Measurements from ENCODE around the gene EHBP1L1.

EHBP1L1 gene

DNA sequence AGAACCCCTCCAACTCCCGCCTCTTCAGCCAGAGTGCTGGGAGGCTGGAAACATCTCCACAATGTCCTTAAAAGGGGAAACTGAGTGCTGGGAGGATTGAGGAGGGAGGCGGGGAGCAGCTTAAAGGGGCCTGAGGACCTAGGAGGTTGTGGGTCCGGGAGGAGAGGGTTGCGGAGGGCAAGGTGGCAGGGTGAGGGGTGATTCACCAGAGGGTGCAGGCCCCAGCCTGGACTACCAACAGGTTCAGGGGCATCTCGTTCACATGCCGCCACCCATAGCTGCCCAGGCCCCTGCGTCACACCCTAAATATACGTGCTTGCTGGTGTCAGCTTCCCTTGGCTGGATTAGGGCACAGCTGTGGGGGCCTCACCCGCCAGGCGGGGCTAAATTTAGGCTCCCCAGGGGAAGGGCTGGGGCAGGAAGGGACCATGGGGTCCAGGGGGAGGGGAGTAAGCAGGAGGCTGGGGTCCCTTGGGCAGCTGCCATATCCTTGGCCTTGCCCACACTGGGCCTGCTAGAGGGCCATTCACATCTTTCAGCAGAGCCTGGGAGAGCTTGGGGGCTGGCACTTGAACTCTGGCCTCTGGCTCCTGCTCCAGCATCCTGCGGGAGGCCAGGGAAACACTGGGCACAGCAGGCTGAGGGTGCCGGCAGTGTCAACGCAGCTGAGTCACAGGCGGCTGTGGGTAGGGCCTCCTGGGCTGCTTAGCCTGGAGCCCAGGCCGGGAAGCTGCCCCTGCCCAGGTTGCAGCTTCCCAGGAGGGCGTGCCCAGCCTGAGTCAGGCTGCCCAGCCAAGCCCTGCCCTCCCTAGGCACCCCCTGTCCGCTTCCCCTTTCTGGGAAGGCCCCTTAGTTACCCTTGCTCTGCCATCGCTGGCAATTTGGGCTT is 1.3 kb downstream of the EHBP1L1 start:
- H3K4me3 ChIP-seq (ENCODE audit: low read depth in 1 of 2, low read length in 1 of 2), result peak overlapping the region; percentile 76 to 99
- peak overlapping the region; percentile 95 for H3K27ac ChIP-seq
- H3K27me3 ChIP-seq, result no peaks in the 10 kb centered on the region
- no peaks in the 10 kb centered on the region for H3K9me3 ChIP-seq
- H3K36me3 ChIP-seq, result peaks cover 52% of the 10 kb centered on the region
- H3K4me1 ChIP-seq (ENCODE audit: control insufficient read depth in 1 of 2, insufficient read depth in 1 of 2, low read depth in 1 of 2, low read length in 1 of 2), result peaks cover 60 to 63% of the 10 kb centered on the region in 2 experiments
- TF ChIP-seq, protein P1, sequence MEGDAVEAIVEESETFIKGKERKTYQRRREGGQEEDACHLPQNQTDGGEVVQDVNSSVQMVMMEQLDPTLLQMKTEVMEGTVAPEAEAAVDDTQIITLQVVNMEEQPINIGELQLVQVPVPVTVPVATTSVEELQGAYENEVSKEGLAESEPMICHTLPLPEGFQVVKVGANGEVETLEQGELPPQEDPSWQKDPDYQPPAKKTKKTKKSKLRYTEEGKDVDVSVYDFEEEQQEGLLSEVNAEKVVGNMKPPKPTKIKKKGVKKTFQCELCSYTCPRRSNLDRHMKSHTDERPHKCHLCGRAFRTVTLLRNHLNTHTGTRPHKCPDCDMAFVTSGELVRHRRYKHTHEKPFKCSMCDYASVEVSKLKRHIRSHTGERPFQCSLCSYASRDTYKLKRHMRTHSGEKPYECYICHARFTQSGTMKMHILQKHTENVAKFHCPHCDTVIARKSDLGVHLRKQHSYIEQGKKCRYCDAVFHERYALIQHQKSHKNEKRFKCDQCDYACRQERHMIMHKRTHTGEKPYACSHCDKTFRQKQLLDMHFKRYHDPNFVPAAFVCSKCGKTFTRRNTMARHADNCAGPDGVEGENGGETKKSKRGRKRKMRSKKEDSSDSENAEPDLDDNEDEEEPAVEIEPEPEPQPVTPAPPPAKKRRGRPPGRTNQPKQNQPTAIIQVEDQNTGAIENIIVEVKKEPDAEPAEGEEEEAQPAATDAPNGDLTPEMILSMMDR (IDR thresholded peaks at IDR 0.05), result no peak

DNA sequence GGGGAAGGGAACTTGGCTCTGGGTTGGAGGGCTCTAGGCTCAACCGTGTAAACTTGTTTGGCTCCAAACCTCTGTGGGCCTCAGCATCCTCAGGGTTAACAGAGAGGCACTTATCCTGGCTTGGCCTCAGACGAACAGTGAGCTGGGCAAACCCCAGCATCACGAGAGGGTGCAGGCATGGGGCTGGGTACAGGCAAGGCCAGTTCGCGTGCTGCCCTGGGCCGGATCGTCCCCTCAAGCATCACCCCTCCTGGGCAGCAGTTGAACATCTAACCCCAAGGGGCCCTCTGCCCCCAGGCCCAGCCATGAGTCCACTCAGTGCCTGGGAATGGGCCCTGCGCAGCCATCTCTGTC is 1.9 kb downstream of the EHBP1L1 start:
- Histone ChIP-seq H3K4me3 (ENCODE audit: low read depth in 1 of 2, low read length in 1 of 2) (peak overlapping the region; percentile 76 to 99), H3K4me1 (ENCODE audit: control insufficient read depth in 1 of 2, insufficient read depth in 1 of 2, low read depth in 1 of 2, low read length in 1 of 2) (peaks cover 58 to 63% of the 10 kb centered on the region in 2 experiments), H3K36me3 (peaks cover 56% of the 10 kb centered on the region), H3K27me3 (no peaks in the 10 kb centered on the region), H3K27ac (peak overlapping the region; percentile 95), H3K9me3 (no peaks in the 10 kb centered on the region)
- TF ChIP-seq, protein P1 (IDR thresholded peaks at IDR 0.05), result no peak

DNA sequence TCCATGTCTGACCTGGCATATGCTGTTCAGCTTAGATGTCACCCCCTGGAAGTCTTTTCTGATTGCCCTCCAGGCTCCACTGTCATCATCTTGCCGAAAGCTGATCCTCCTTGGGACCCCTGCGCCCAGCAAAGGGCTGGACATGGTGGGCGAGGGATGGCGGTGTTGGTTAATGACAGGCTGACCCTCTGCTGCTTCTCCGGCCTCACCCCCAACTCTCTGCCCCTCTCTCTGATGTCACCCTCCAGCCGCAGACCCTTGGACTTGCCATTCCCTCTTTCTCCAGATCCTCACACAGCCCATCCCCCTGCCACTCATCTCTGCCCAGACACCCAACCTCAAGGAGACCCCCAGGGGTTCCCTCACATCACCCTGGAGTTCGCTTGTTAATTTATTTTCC is 2.3 kb downstream of the EHBP1L1 start:
- Histone ChIP-seq H3K27ac (peak overlapping the region; percentile 95), H3K4me1 (ENCODE audit: control insufficient read depth in 1 of 2, insufficient read depth in 1 of 2, low read depth in 1 of 2, low read length in 1 of 2) (peaks cover 55 to 60% of the 10 kb centered on the region in 2 experiments), H3K27me3 (no peaks in the 10 kb centered on the region), H3K4me3 (ENCODE audit: low read depth in 1 of 2, low read length in 1 of 2) (peak overlapping the region; percentile 76 to 99), H3K9me3 (no peaks in the 10 kb centered on the region), H3K36me3 (peaks cover 60% of the 10 kb centered on the region)
- TF ChIP-seq, protein P1 (IDR thresholded peaks at IDR 0.05), result no peak

DNA sequence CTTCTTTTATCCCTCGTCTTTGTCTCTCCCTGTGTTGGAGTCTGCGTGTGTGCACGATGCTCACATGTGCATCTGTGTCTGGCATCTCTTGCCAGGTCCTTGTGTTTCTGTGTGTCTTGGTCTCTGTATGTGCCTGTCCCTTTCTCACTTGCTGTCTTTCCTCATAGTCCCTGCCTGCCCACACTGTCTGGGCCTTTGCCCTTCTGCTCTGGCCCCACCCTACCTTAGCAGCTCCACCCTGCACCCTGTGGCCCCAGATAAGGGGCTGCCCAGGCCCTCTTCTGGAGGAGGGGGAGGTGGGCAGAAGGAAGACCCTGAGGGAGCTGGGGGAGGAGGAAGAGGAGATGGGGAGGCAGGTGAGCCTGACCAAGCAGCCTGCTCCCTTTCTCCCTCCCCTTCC is 2.8 kb downstream of the EHBP1L1 start:
- Histone ChIP-seq H3K36me3 (peaks cover 62% of the 10 kb centered on the region), H3K27ac (peak overlapping the region; percentile 95), H3K4me1 (ENCODE audit: control insufficient read depth in 1 of 2, insufficient read depth in 1 of 2, low read depth in 1 of 2, low read length in 1 of 2) (peaks cover 49 to 54% of the 10 kb centered on the region in 2 experiments), H3K4me3 (ENCODE audit: low read depth in 1 of 2, low read length in 1 of 2) (peak overlapping the region; percentile 28 to 99), H3K27me3 (no peaks in the 10 kb centered on the region), H3K9me3 (no peaks in the 10 kb centered on the region)
- TF ChIP-seq, protein P1 (IDR thresholded peaks at IDR 0.05), result no peak

DNA sequence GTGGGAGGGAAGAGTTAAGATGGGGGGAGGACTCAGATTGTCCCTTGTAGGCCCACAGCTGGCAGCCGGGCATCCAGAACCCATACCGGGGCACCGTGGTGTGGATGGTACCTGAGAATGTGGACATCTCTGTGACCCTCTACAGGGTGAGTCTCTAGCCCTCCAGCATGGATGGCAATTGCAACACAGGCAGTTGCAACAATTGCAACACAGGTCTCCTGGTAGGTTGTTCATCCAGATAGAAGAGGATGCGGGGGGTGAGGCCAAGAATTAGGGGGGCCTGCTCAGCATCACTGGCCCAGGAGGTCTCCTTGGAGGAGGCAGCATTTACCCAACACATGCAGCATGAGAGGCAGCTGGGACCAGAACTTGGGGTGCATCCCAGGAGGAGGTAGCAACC is 3.4 kb downstream of the EHBP1L1 start:
- H3K36me3 ChIP-seq, result peaks cover 64% of the 10 kb centered on the region
- TF ChIP-seq, protein P1 (IDR thresholded peaks at IDR 0.05), result no peak
- peak overlapping the region; percentile 28 to 99 for H3K4me3 ChIP-seq (ENCODE audit: low read depth in 1 of 2, low read length in 1 of 2)
- H3K9me3 ChIP-seq, result no peaks in the 10 kb centered on the region
- H3K4me1 ChIP-seq (ENCODE audit: control insufficient read depth in 1 of 2, insufficient read depth in 1 of 2, low read depth in 1 of 2, low read length in 1 of 2), result peaks cover 43 to 50% of the 10 kb centered on the region in 2 experiments
- no peaks in the 10 kb centered on the region for H3K27me3 ChIP-seq
- H3K27ac ChIP-seq, result peak overlapping the region; percentile 95

All from neutrophil (primary cell).